Activated T-cell treated with anti-CD3 and anti-CD28 coated beads for 1 hour (primary cell): Measurements from ENCODE around the gene BCL11B.

Experiments
- DNase-seq: peaks from one replicate; pipeline ENCODE4 v3.0.0-alpha.2; 2020; ENCODE audit warnings: low read depth

The BCL11B gene

GRCh38 chr14:99224116-99224910 is 47.7 kb downstream of the BCL11B start:
- DNase-seq = no peak

GRCh38 chr14:99221445-99221844 is 50.6 kb downstream of the BCL11B start:
- DNase-seq = no peak

GRCh38 chr14:99217066-99217955 is 54.7 kb downstream of the BCL11B start:
- no peak for DNase-seq

- DNase-seq = no peak
These were observed 55.8 kb downstream of the BCL11B start for GRCh38 chr14:99216191-99216590.

GRCh38 chr14:99215277-99215676 is 56.7 kb downstream of the BCL11B start:
- no peak for DNase-seq

- DNase-seq = no peak
These were observed 57.3 kb downstream of the BCL11B start for GRCh38 chr14:99214701-99215100.

- no peak for DNase-seq
These were observed 58.4 kb downstream of the BCL11B start for GRCh38 chr14:99213527-99213971.

- DNase-seq = no peak
These were observed 58.9 kb downstream of the BCL11B start for GRCh38 chr14:99213101-99213500.

- no peak for DNase-seq
These were observed 59.4 kb downstream of the BCL11B start for GRCh38 chr14:99212646-99213045.

GRCh38 chr14:99212199-99212598 is 59.8 kb downstream of the BCL11B start:
- no peak for DNase-seq

GRCh38 chr14:99211410-99211809 is 60.6 kb downstream of the BCL11B start:
- DNase-seq = no peak

- no peak for DNase-seq
These were observed 61.7 kb downstream of the BCL11B start for GRCh38 chr14:99210333-99210732.

GRCh38 chr14:99209409-99209808 is 62.6 kb downstream of the BCL11B start:
- DNase-seq = no peak

- no peak for DNase-seq
These were observed 63.7 kb downstream of the BCL11B start for GRCh38 chr14:99208318-99208717.

- DNase-seq = no peak
These were observed 64.5 kb downstream of the BCL11B start for GRCh38 chr14:99207456-99207855.

- no peak for DNase-seq
These were observed 65.9 kb downstream of the BCL11B start for GRCh38 chr14:99206090-99206489.

GRCh38 chr14:99205086-99205688 is 66.8 kb downstream of the BCL11B start:
- no peak for DNase-seq

GRCh38 chr14:99203801-99204200 is 68.2 kb downstream of the BCL11B start:
- DNase-seq = no peak

- no peak for DNase-seq
These were observed 68.9 kb downstream of the BCL11B start for GRCh38 chr14:99203080-99203479.

- no peak for DNase-seq
These were observed 69.5 kb downstream of the BCL11B start for GRCh38 chr14:99202516-99202915.

GRCh38 chr14:99201351-99202073 is 70.5 kb downstream of the BCL11B start:
- no peak for DNase-seq

- DNase-seq = no peak
These were observed 71.4 kb downstream of the BCL11B start for GRCh38 chr14:99200654-99201005.
